Liver (tissue), 9 donors: ENCODE measurements around the gene RAPGEF4. TPM values are rescaled to one million over a fixed set of nuclear protein-coding genes. Genes with fewer than 3 reads are reported as not detected.

ENCODE experiments used
- DNase-seq: peaks from one replicate; pipeline ENCODE4 v3.0.0-alpha.2; 2017; ENCODE audit warnings: low spot score
- H3K27ac ChIP-seq, 2 donors: one replicate each; pipeline ENCODE4 v1.7.0; 2013; ENCODE audit warnings: inconsistent platforms in 2 of 2, low read length in 2 of 2, control low read depth in 1 of 2, low read depth in 1 of 2, mild to moderate bottlenecking in 1 of 2
- H3K27me3 ChIP-seq, 4 donors: one replicate each; pipeline versions ENCODE4 v1.6.1 to v1.7.0; 2013; ENCODE audit warnings: low read length in 3 of 4, inconsistent platforms in 1 of 4, mild to moderate bottlenecking in 1 of 4, moderate library complexity in 1 of 4; ENCODE audit not compliant: control insufficient read depth in 4 of 4, insufficient read depth in 4 of 4
- H3K36me3 ChIP-seq, 4 donors: one replicate each; pipeline versions ENCODE4 v1.6.1 to v1.7.0; 2013; ENCODE audit warnings: low read length in 3 of 4, mild to moderate bottlenecking in 3 of 4, low read depth in 1 of 4, moderate library complexity in 1 of 4; ENCODE audit not compliant: control insufficient read depth in 4 of 4, insufficient read depth in 3 of 4
- H3K4me1 ChIP-seq, 4 donors: one replicate each; pipeline versions ENCODE4 v1.6.1 to v1.7.0; 2013; ENCODE audit warnings: low read length in 3 of 4, mild to moderate bottlenecking in 3 of 4, moderate library complexity in 1 of 4; ENCODE audit not compliant: control insufficient read depth in 4 of 4, insufficient read depth in 4 of 4
- H3K4me3 ChIP-seq, 3 donors: one replicate each; pipeline versions ENCODE4 v1.6.1 to v1.7.0; 2013; ENCODE audit warnings: low read length in 3 of 3, control low read depth in 1 of 3, low read depth in 1 of 3, mild to moderate bottlenecking in 1 of 3
- H3K9ac ChIP-seq, 2 donors: one replicate each; pipeline ENCODE4 v1.7.0; 2013; ENCODE audit warnings: low read length in 2 of 2, mild to moderate bottlenecking in 2 of 2, moderate library complexity in 2 of 2, control low read depth in 1 of 2, low read depth in 1 of 2
- H3K9me3 ChIP-seq, 4 donors: one replicate each; pipeline versions ENCODE4 v1.6.1 to v1.7.0; 2013; ENCODE audit warnings: low read length in 3 of 4; ENCODE audit not compliant: control insufficient read depth in 4 of 4
- EGR1 ChIP-seq, 2 donors: IDR thresholded peaks; 2 replicates each; pipeline ENCODE4 v1.6.1; 2016 to 2018; ENCODE audit warnings: antibody characterized with exemption in 2 of 2, low read depth in 2 of 2
- FOXA1 ChIP-seq: IDR thresholded peaks from 2 replicates; pipeline ENCODE4 v1.6.1; 2016; ENCODE audit warnings: antibody characterized with exemption
- FOXA2 ChIP-seq: IDR thresholded peaks from 2 replicates; pipeline ENCODE4 v1.6.1; 2016; ENCODE audit warnings: antibody characterized with exemption
- GABPA ChIP-seq, 2 donors: IDR thresholded peaks in 1 of 2; conservative IDR thresholded peaks in 1 of 2; 2 replicates each; pipeline ENCODE4 v1.6.1; 2016; ENCODE audit warnings: antibody characterized with exemption in 2 of 2, mild to moderate bottlenecking in 1 of 2, moderate library complexity in 1 of 2
- HNF4A ChIP-seq, 2 donors: conservative IDR thresholded peaks; 2 replicates each; pipeline ENCODE4 v1.6.1; 2016; ENCODE audit warnings: antibody characterized with exemption in 2 of 2, mild to moderate bottlenecking in 2 of 2
- HNF4G ChIP-seq: IDR thresholded peaks from 2 replicates; pipeline ENCODE4 v1.6.1; 2016; ENCODE audit warnings: antibody characterized with exemption
- JUND ChIP-seq, 2 donors: IDR thresholded peaks; 2 replicates each; pipeline ENCODE4 v1.6.1; 2016; ENCODE audit warnings: antibody characterized with exemption in 2 of 2
- NR2F2 ChIP-seq: IDR thresholded peaks from 2 replicates; pipeline ENCODE4 v1.6.1; 2016; ENCODE audit warnings: antibody characterized with exemption
- RAD21 ChIP-seq, 2 donors: IDR thresholded peaks; 2 replicates each; pipeline ENCODE4 v1.6.1; 2016; ENCODE audit warnings: antibody characterized with exemption in 2 of 2, mild to moderate bottlenecking in 2 of 2
- RXRA ChIP-seq, 2 donors: IDR thresholded peaks; 2 replicates each; pipeline ENCODE4 v1.6.1; 2017 to 2018; ENCODE audit warnings: antibody characterized with exemption in 2 of 2, mild to moderate bottlenecking in 1 of 2
- SP1 ChIP-seq: IDR thresholded peaks from 2 replicates; pipeline ENCODE4 v1.6.1; 2018; ENCODE audit warnings: antibody characterized with exemption, mild to moderate bottlenecking
- TAF1 ChIP-seq: conservative IDR thresholded peaks from 2 replicates; pipeline ENCODE4 v1.6.1; 2016; ENCODE audit warnings: antibody characterized with exemption, mild to moderate bottlenecking
- YY1 ChIP-seq: IDR thresholded peaks from 2 replicates; pipeline ENCODE4 v1.6.1; 2016; ENCODE audit warnings: antibody characterized with exemption, mild to moderate bottlenecking
- WGBS: extraction: QIAGEN DNeasy Blood & Tissue Kit; methylation state at CpG from one replicate; pipeline ENCODE4 v1.1.7; 2013; 5-methylcytosine and 5-hydroxymethylcytosine counted together
- polyA plus RNA-seq, 2 donors: library from polyadenylated mRNA; stranded (reverse) in 1 of 2; unstranded in 1 of 2; fragments of 200-250 nt in 1 of 2; fragments of >200 nt in 1 of 2; fragmentation: Nextera tagmentation in 1 of 2; extraction: Ambion mirVana in 1 of 2; gene quantifications; one replicate each; pipeline versions ENCODE4 v1.2.1 to v1.2.3, GENCODE V29; 2013 to 2015
- total RNA-seq, 2 donors: library from RNA; depleted of rRNA; stranded (reverse); fragments of >200 nt; gene quantifications; one replicate each; pipeline ENCODE4 v1.2.3, GENCODE V29; 2014
- TF ChIP-seq, protein P1 (sequence below): IDR thresholded peaks from 2 replicates; pipeline ENCODE4 v1.6.1; 2016; ENCODE audit warnings: antibody characterized with exemption
- TF ChIP-seq, protein P2 (sequence below): IDR thresholded peaks from 2 replicates; pipeline ENCODE4 v1.6.1; 2016; ENCODE audit warnings: antibody characterized with exemption, mild to moderate bottlenecking
- TF ChIP-seq, protein P3 (sequence below): IDR thresholded peaks from 2 replicates; pipeline ENCODE4 v1.6.1; 2016; ENCODE audit warnings: antibody characterized with exemption
- TF ChIP-seq, protein P4 (sequence below): fragments of 150-350 bp; IDR thresholded peaks from 2 replicates; pipeline ENCODE4 v1.5.1; 2017; ENCODE audit warnings: improper control_type of control experiment, low read depth, low read length; ENCODE audit not compliant: missing input control
- TF ChIP-seq, protein P5 (sequence below): IDR thresholded peaks from 2 replicates; pipeline ENCODE4 v1.6.1; 2016; ENCODE audit warnings: antibody characterized with exemption
- donor health status: healthy.
- donor health status: healthy.
- donor health status: healthy.
- donor health status: healthy.
- donor health status: healthy.

RAPGEF4 gene
- total and polyA plus RNA-seq, 4 donors, result 1.5 to 18.2 (median 8.3) TPM

DNA sequence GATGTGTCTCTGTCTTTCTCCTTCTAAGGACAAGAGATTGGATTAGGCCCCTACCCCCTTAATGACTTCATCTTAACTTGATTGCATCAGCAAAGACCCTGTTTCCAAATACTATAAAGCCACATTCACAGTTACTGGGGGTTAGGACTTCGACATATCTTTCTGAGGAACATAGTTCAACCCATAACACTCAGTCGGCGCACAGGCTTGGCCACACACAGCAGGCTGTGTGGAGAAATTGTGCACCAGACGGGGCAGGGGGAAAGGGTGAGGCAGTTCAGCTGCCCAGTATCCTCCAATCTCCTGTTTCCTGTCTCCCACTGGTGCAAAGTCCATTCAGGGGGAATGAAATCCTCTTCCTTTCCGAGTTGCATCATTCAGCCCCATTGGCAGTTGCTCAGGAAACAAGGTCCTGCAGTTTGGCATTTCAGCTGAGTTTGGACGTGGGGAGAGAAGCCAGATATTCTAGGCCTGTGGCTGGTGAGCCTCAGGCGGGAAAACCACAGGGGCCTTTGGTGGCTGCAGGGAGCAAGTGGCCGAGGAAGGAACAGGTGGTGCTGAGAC, 9.4 kb upstream of the RAPGEF4 start:
- no peak overlapping the region for H3K9ac ChIP-seq

More for the DNA sequence above, 9.4 kb upstream of the RAPGEF4 start:
- no peaks in the 10 kb centered on the region for H3K9me3 ChIP-seq
- WGBS, result 35% methylated on average over 8 of the region's 8 CpGs
- no peak for DNase-seq
- peaks cover 0 to 15% (median 8%) of the 10 kb centered on the region in 4 donors for H3K4me1 ChIP-seq
- peak overlapping the region; percentile 63 to 71 for H3K27ac ChIP-seq
- peak; percentile 36 for TF ChIP-seq TAF1
- TF ChIP-seq, protein P1, sequence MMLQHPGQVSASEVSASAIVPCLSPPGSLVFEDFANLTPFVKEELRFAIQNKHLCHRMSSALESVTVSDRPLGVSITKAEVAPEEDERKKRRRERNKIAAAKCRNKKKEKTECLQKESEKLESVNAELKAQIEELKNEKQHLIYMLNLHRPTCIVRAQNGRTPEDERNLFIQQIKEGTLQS, result peak; percentile 99
- TF ChIP-seq HNF4A (conservative IDR thresholded peaks at IDR 0.05), result peak; percentile 99
- TF ChIP-seq, protein P2, sequence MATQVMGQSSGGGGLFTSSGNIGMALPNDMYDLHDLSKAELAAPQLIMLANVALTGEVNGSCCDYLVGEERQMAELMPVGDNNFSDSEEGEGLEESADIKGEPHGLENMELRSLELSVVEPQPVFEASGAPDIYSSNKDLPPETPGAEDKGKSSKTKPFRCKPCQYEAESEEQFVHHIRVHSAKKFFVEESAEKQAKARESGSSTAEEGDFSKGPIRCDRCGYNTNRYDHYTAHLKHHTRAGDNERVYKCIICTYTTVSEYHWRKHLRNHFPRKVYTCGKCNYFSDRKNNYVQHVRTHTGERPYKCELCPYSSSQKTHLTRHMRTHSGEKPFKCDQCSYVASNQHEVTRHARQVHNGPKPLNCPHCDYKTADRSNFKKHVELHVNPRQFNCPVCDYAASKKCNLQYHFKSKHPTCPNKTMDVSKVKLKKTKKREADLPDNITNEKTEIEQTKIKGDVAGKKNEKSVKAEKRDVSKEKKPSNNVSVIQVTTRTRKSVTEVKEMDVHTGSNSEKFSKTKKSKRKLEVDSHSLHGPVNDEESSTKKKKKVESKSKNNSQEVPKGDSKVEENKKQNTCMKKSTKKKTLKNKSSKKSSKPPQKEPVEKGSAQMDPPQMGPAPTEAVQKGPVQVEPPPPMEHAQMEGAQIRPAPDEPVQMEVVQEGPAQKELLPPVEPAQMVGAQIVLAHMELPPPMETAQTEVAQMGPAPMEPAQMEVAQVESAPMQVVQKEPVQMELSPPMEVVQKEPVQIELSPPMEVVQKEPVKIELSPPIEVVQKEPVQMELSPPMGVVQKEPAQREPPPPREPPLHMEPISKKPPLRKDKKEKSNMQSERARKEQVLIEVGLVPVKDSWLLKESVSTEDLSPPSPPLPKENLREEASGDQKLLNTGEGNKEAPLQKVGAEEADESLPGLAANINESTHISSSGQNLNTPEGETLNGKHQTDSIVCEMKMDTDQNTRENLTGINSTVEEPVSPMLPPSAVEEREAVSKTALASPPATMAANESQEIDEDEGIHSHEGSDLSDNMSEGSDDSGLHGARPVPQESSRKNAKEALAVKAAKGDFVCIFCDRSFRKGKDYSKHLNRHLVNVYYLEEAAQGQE, result peak; percentile 85
- TF ChIP-seq SP1, result peak; percentile 99
- TF ChIP-seq RAD21 (IDR thresholded peaks at IDR 0.05), result peak; percentile 51 to 53
- TF ChIP-seq YY1, result peak; percentile 85
- peak; percentile 50 for TF ChIP-seq FOXA2
- peak in 1 of 2 donors; percentile 87 for TF ChIP-seq EGR1 (IDR thresholded peaks at IDR 0.05; ENCODE audit: low read depth in 2 of 2)
- peak; percentile 87 to 88 for TF ChIP-seq JUND (IDR thresholded peaks at IDR 0.05)
- TF ChIP-seq RXRA (IDR thresholded peaks at IDR 0.05), result peak; percentile 93 to 95
- peak; percentile 98 for TF ChIP-seq HNF4G
- TF ChIP-seq, protein P3, sequence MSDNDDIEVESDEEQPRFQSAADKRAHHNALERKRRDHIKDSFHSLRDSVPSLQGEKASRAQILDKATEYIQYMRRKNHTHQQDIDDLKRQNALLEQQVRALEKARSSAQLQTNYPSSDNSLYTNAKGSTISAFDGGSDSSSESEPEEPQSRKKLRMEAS, result peak; percentile 99
- peak; percentile 49 to 87 for TF ChIP-seq GABPA (IDR thresholded peaks at IDR 0.05 in 1 of 2, conservative IDR thresholded peaks at IDR 0.05 in 1 of 2)
- TF ChIP-seq NR2F2, result no peak
- TF ChIP-seq, protein P4, sequence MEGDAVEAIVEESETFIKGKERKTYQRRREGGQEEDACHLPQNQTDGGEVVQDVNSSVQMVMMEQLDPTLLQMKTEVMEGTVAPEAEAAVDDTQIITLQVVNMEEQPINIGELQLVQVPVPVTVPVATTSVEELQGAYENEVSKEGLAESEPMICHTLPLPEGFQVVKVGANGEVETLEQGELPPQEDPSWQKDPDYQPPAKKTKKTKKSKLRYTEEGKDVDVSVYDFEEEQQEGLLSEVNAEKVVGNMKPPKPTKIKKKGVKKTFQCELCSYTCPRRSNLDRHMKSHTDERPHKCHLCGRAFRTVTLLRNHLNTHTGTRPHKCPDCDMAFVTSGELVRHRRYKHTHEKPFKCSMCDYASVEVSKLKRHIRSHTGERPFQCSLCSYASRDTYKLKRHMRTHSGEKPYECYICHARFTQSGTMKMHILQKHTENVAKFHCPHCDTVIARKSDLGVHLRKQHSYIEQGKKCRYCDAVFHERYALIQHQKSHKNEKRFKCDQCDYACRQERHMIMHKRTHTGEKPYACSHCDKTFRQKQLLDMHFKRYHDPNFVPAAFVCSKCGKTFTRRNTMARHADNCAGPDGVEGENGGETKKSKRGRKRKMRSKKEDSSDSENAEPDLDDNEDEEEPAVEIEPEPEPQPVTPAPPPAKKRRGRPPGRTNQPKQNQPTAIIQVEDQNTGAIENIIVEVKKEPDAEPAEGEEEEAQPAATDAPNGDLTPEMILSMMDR, result no peak
- peak; percentile 40 for TF ChIP-seq FOXA1
- TF ChIP-seq, protein P5, sequence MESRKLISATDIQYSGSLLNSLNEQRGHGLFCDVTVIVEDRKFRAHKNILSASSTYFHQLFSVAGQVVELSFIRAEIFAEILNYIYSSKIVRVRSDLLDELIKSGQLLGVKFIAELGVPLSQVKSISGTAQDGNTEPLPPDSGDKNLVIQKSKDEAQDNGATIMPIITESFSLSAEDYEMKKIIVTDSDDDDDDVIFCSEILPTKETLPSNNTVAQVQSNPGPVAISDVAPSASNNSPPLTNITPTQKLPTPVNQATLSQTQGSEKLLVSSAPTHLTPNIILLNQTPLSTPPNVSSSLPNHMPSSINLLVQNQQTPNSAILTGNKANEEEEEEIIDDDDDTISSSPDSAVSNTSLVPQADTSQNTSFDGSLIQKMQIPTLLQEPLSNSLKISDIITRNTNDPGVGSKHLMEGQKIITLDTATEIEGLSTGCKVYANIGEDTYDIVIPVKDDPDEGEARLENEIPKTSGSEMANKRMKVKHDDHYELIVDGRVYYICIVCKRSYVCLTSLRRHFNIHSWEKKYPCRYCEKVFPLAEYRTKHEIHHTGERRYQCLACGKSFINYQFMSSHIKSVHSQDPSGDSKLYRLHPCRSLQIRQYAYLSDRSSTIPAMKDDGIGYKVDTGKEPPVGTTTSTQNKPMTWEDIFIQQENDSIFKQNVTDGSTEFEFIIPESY, result peak; percentile 74
- no peaks in the 10 kb centered on the region for H3K36me3 ChIP-seq
- H3K4me3 ChIP-seq, result no peak overlapping the region
- no peaks in the 10 kb centered on the region for H3K27me3 ChIP-seq
